HG03521 (cell line): ENCODE results near the gene NEUROG1.

Source experiments
- ATAC-seq: cut with Tn5 transposase; IDR thresholded peaks from one replicate; pipeline ENCODE4 v1.9.1; 2021; ENCODE audit warnings: mild to moderate bottlenecking, moderate library complexity; ENCODE audit not compliant: unreplicated experiment

The NEUROG1 gene

GRCh38 chr5:135565266-135565665 lies 29.5 kb upstream of the NEUROG1 start:
- no peak for ATAC-seq

- ATAC-seq: no peak
Measured at GRCh38 chr5:135564331-135564730, 28.6 kb upstream of the NEUROG1 start.

- ATAC-seq: no peak
Measured at GRCh38 chr5:135561266-135561665, 25.5 kb upstream of the NEUROG1 start.

GRCh38 chr5:135560858-135561257 lies 25.1 kb upstream of the NEUROG1 start:
- ATAC-seq: peak; percentile 76

- ATAC-seq: no peak
Measured at GRCh38 chr5:135559354-135559753, 23.6 kb upstream of the NEUROG1 start.

- ATAC-seq: no peak
Measured at GRCh38 chr5:135557076-135557838, 21.5 kb upstream of the NEUROG1 start.

GRCh38 chr5:135556620-135557019 lies 20.9 kb upstream of the NEUROG1 start:
- ATAC-seq: no peak

GRCh38 chr5:135555530-135555929 lies 19.8 kb upstream of the NEUROG1 start:
- ATAC-seq: no peak

GRCh38 chr5:135553688-135554462 lies 18.1 kb upstream of the NEUROG1 start:
- no peak for ATAC-seq

GRCh38 chr5:135551593-135552447 lies 16.1 kb upstream of the NEUROG1 start:
- no peak for ATAC-seq

GRCh38 chr5:135549413-135549812 lies 13.6 kb upstream of the NEUROG1 start:
- no peak for ATAC-seq

- no peak for ATAC-seq
Measured at GRCh38 chr5:135547590-135548254, 12.0 kb upstream of the NEUROG1 start.

GRCh38 chr5:135546912-135547311 lies 11.1 kb upstream of the NEUROG1 start:
- ATAC-seq: no peak

- no peak for ATAC-seq
Measured at GRCh38 chr5:135546101-135546500, 10.3 kb upstream of the NEUROG1 start.

GRCh38 chr5:135545099-135545498 lies 9.3 kb upstream of the NEUROG1 start:
- ATAC-seq: no peak

GRCh38 chr5:135543485-135544304 lies 7.9 kb upstream of the NEUROG1 start:
- ATAC-seq: no peak

- ATAC-seq: no peak
Measured at GRCh38 chr5:135543001-135543484, 7.3 kb upstream of the NEUROG1 start.

GRCh38 chr5:135541807-135542502 lies 6.2 kb upstream of the NEUROG1 start:
- no peak for ATAC-seq

- no peak for ATAC-seq
Measured at GRCh38 chr5:135539430-135540005, 3.8 kb upstream of the NEUROG1 start.
